HG02870 (cell line): Measurements from ENCODE around the gene SIK2.
"Not testable (repeated sequence)": the region's sequence is repeated elsewhere in the genome, so short reads cannot be mapped to it uniquely, and the experiment has no call there.

Source experiments
- ATAC-seq: cut with Tn5 transposase; IDR thresholded peaks from one replicate; pipeline ENCODE4 v1.9.1; 2021; ENCODE audit warnings: mild to moderate bottlenecking, moderate library complexity; ENCODE audit not compliant: unreplicated experiment

The SIK2 gene

GRCh38 chr11:111654601-111655000 is 52.4 kb downstream of the SIK2 start:
- no peak for ATAC-seq

GRCh38 chr11:111655924-111656323 is 53.7 kb downstream of the SIK2 start:
- ATAC-seq = no peak

- ATAC-seq = not testable (repeated sequence)
These were observed 55.7 kb downstream of the SIK2 start for GRCh38 chr11:111657905-111658304.

- not testable (repeated sequence) for ATAC-seq
These were observed 56.2 kb downstream of the SIK2 start for GRCh38 chr11:111658493-111658892.

- no peak for ATAC-seq
These were observed 57.2 kb downstream of the SIK2 start for GRCh38 chr11:111659201-111660115.

- ATAC-seq = no peak
These were observed 58.6 kb downstream of the SIK2 start for GRCh38 chr11:111660822-111661221.

- ATAC-seq = no peak
These were observed 61.6 kb downstream of the SIK2 start for GRCh38 chr11:111663820-111664219.

- no peak for ATAC-seq
These were observed 63.5 kb downstream of the SIK2 start for GRCh38 chr11:111665777-111666176.

GRCh38 chr11:111668980-111669379 is 66.7 kb downstream of the SIK2 start:
- ATAC-seq = no peak

- ATAC-seq = no peak
These were observed 69.1 kb downstream of the SIK2 start for GRCh38 chr11:111671383-111671782.

- ATAC-seq = no peak
These were observed 70.7 kb downstream of the SIK2 start for GRCh38 chr11:111672949-111673348.

GRCh38 chr11:111674941-111675340 is 72.7 kb downstream of the SIK2 start:
- ATAC-seq = no peak

GRCh38 chr11:111675891-111676290 is 73.6 kb downstream of the SIK2 start:
- no peak for ATAC-seq

- no peak for ATAC-seq
These were observed 74.8 kb downstream of the SIK2 start for GRCh38 chr11:111676878-111677585.

- no peak for ATAC-seq
These were observed 78.4 kb downstream of the SIK2 start for GRCh38 chr11:111680486-111681175.

- no peak for ATAC-seq
These were observed 81.6 kb downstream of the SIK2 start for GRCh38 chr11:111683806-111684205.

- no peak for ATAC-seq
These were observed 82.0 kb downstream of the SIK2 start for GRCh38 chr11:111684251-111684650.

- no peak for ATAC-seq
These were observed 85.8 kb downstream of the SIK2 start for GRCh38 chr11:111688013-111688412.

- no peak for ATAC-seq
These were observed 88.9 kb downstream of the SIK2 start for GRCh38 chr11:111691176-111691575.

- ATAC-seq = no peak
These were observed 89.5 kb downstream of the SIK2 start for GRCh38 chr11:111691741-111692140.

GRCh38 chr11:111693224-111693937 is 91.1 kb downstream of the SIK2 start:
- no peak for ATAC-seq
